SJCRH30 (cell line): Measurements from ENCODE around the gene ADIPOR1. TPM values are rescaled to one million over a fixed set of nuclear protein-coding genes. Genes with fewer than 3 reads are reported as not detected.

Source experiments
- DNase-seq, 2 experiments: peaks; one replicate each; pipeline ENCODE4 v3.0.0-alpha.2; 2015 to 2020
- H3K27ac ChIP-seq: fragments of 250-450 bp; sonication (Bioruptor Pico); 2 replicates; pipeline ENCODE4 v1.5.1; 2020; ENCODE audit warnings: mild to moderate bottlenecking, moderate library complexity
- H3K27me3 ChIP-seq: fragments of 250-450 bp; sonication (Bioruptor Pico); 2 replicates; pipeline ENCODE4 v1.5.1; 2020; ENCODE audit warnings: mild to moderate bottlenecking, moderate library complexity
- H3K36me3 ChIP-seq: fragments of 250-450 bp; sonication (Bioruptor Pico); 2 replicates; pipeline ENCODE4 v1.5.1; 2020; ENCODE audit warnings: mild to moderate bottlenecking, moderate library complexity
- H3K4me1 ChIP-seq: fragments of 250-450 bp; sonication (Bioruptor Pico); 2 replicates; pipeline ENCODE4 v1.5.1; 2020; ENCODE audit warnings: mild to moderate bottlenecking, moderate library complexity
- H3K4me3 ChIP-seq: fragments of 250-450 bp; sonication (Bioruptor Pico); 2 replicates; pipeline ENCODE4 v1.5.1; 2020; ENCODE audit warnings: mild to moderate bottlenecking, moderate library complexity
- H3K9me3 ChIP-seq: fragments of 250-450 bp; sonication (Bioruptor Pico); replicated peaks from 2 replicates; pipeline ENCODE4 v1.5.1; 2020; ENCODE audit warnings: mild to moderate bottlenecking, moderate library complexity
- total RNA-seq: library from RNA; depleted of rRNA; stranded (reverse); fragments of >200 nt; shearing (Covaris generic); gene quantifications from 2 replicates; pipeline ENCODE4 v1.2.3, GENCODE V29; 2014

ADIPOR1 gene
- total RNA-seq, 1 experiment from 2014 or later: 133 TPM

DNA sequence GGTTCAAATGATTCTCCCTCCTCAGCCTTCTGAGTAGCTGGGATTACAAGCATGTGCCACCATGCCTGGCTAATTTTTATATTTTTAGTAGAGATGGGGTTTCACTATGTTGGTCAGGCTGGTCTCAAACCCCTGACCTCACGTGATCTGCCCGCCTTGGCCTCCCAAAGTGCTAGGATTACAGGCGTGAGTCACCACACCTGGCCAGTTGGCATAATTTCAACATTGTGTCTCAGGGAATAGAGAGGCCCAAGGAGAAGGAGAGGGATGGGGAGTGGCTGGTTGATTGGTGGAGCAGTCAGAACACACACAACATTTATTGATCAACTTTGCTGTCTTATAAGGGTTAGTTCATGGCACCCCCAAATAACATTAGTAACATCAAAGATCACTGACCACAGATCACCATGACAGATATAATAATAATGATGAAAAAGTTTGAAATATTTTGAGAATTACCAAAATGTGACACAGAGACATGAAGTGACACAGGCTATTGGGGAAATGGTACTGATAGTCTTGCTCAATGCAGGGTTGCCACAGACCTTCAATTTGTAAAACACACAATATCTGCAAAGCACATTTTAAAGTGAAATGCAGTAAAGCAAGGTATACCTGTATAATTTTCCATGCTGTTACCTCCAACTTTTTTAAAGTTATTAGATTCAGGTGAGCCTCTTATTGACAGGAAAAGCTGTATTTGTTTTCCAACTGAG lies 24.8 kb upstream of the ADIPOR1 start:
- peak; percentile 52 to 64 for DNase-seq

DNA sequence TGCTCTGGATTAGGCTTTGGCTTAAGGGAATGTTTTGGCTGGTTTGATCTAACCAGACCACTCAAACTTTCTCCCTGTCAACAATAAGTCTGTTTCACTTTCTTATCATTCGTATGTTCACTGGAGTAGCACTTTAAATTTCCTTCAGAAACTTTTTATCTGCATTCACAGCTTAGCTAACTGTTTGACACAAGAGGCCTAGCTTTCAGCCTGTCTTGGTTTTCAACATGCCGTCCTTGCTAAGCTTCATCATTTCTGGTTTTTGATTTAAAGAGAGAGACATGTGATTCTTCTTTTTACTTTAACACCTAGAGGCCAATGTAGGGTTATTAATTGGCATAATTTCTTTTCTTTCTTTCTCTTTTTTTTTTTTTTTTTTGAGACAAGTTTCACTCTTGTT lies 23.8 kb upstream of the ADIPOR1 start:
- Histone ChIP-seq H3K27ac (no peak overlapping the region), H3K4me1 (no peaks in the 10 kb centered on the region), H3K27me3 (peaks cover 24% of the 10 kb centered on the region), H3K9me3 (no peaks in the 10 kb centered on the region), H3K4me3 (no peak overlapping the region), H3K36me3 (no peaks in the 10 kb centered on the region)
- no peak for DNase-seq

More for the DNA sequence above, 24.8 kb upstream of the ADIPOR1 start:
- H3K4me1 ChIP-seq: no peaks in the 10 kb centered on the region
- no peaks in the 10 kb centered on the region for H3K9me3 ChIP-seq
- H3K27me3 ChIP-seq: peaks cover 24% of the 10 kb centered on the region
- no peak overlapping the region for H3K4me3 ChIP-seq
- no peaks in the 10 kb centered on the region for H3K36me3 ChIP-seq
- H3K27ac ChIP-seq: no peak overlapping the region

DNA sequence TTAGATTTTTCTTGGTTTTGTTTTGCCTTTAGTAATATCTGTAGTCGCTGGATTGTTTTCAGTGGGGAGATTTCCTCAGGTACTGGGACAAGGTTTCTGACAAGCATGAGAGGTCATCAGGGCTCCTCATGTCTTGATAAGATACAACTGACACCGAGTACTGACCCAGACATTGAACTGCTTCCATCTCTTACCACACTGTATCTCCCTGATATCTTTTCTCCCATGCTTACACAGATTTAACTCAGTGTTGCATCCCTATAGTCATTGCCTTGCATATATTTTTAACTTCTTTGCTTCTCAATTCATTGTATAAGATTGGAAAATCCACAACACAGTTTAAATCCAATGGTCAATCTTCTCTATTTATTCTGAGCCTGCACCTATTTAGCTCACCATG lies 21.3 kb upstream of the ADIPOR1 start:
- no peak overlapping the region for H3K4me3 ChIP-seq
- peaks cover 24% of the 10 kb centered on the region for H3K27me3 ChIP-seq
- H3K27ac ChIP-seq: no peak overlapping the region
- no peaks in the 10 kb centered on the region for H3K4me1 ChIP-seq
- DNase-seq: no peak
- H3K9me3 ChIP-seq: no peaks in the 10 kb centered on the region
- no peaks in the 10 kb centered on the region for H3K36me3 ChIP-seq

DNA sequence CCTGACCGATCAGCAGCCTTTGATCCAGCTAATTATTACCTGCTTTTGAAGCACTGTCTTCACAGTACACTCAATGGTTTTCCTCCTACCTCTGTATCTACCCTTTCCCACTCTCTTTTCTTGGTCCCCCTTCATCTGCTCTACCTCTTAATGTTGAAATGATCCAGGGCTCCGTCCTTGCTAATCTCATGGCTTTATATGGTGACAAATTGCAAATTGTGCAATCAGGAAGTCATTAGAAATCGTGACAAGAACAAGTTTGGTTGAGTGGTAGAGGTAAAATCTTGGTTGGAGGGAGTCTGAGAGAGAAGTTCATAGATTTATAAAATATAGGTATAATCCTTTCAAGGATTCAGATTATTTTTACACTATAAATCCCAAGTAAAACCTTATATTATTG lies 18.5 kb upstream of the ADIPOR1 start:
- Histone ChIP-seq H3K4me3 (no peak overlapping the region), H3K27me3 (peaks cover 28% of the 10 kb centered on the region), H3K36me3 (no peaks in the 10 kb centered on the region), H3K4me1 (no peaks in the 10 kb centered on the region), H3K9me3 (no peaks in the 10 kb centered on the region), H3K27ac (no peak overlapping the region)
- DNase-seq: no peak

DNA sequence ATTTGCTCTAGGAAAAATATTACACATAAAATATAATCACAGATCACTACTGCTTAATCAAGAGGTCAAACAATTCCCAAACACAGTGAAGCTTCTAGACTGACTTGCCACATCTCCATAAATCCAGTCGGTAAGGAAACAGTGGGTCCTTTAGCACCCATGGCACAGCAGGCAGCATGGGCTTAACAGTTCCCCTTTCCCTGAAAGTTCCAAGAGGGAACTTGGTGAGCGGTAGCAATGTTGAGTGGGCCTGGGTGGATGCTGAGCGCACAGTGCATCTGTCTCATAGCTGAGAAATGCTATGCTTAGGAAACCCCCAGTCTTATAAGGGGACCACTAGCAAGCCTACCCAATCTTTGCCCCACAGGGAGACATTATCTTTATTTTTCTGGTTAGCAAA lies 16.7 kb upstream of the ADIPOR1 start:
- Histone ChIP-seq H3K27ac (no peak overlapping the region), H3K4me1 (no peaks in the 10 kb centered on the region), H3K9me3 (no peaks in the 10 kb centered on the region), H3K36me3 (no peaks in the 10 kb centered on the region), H3K4me3 (no peak overlapping the region), H3K27me3 (peaks cover 21% of the 10 kb centered on the region)
- DNase-seq: no peak

DNA sequence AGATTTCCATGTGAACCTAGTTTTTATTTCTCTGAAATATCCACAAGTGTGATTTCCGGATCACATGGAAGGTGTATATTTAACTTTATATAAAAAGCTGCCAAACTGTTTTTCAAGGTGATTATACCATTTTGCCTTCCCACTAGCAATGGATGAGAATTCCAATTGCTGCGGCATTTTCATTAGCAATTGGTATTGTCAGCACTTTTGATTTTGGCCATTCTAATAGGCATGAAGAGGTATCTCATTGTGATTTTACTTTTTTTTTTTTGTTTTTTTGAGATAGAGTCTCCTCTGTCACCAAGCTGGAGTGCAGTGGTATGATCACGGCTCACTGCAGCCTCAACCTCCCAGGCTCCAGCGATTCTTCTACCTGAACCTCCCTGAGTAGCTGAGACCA lies 13.9 kb upstream of the ADIPOR1 start:
- Histone ChIP-seq H3K27me3 (peaks cover 7% of the 10 kb centered on the region; the same call in 1 of the 2 replicates), H3K4me3 (no peak overlapping the region), H3K9me3 (no peaks in the 10 kb centered on the region), H3K27ac (no peak overlapping the region), H3K4me1 (peaks cover 3% of the 10 kb centered on the region; the same call in 1 of the 2 replicates), H3K36me3 (no peaks in the 10 kb centered on the region)
- DNase-seq: no peak

DNA sequence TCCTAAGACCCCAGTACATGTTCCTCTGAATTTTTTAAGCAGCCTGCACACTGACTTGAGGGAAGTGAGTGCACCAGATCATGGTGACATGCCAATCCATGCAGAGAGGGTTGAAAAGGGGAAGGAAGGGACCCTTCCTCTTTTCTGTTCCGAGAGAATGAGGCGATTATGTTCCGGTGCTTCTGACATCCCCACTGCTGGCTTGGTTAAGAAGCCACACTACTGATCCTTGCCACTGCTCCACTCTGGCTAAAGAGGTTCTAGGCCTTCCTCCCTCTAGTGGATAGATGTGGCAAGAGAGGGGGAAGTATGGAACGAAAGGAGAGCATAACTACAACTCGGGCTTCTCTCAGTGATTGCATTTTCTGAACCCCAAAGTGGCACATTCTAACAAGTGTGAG lies 10.8 kb upstream of the ADIPOR1 start:
- DNase-seq: peak; percentile 64 to 84
- peaks cover 2% of the 10 kb centered on the region for H3K36me3 ChIP-seq
- no peaks in the 10 kb centered on the region for H3K9me3 ChIP-seq
- H3K27me3 ChIP-seq: no peaks in the 10 kb centered on the region
- H3K27ac ChIP-seq: no peak overlapping the region
- H3K4me1 ChIP-seq: peaks cover 25% of the 10 kb centered on the region
- no peak overlapping the region for H3K4me3 ChIP-seq

DNA sequence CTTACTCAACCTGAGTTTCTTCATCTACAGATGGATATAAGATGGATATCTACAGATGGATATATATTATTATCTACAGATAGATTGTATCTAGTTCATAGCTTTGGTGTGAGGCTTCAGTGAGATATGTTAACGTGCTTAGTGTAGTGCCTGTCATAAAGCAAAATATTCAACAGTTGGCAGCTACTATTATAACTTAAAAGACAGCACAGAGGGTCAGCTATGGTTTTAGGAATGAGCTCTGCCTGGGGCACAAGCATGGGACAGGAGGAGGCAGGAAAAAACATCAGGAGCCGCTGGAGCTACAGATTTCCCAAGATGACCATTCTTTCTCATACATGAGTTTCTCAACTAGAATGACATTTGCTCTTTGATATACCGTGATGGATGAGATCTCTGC lies 10.2 kb upstream of the ADIPOR1 start:
- Histone ChIP-seq H3K36me3 (peaks cover 7% of the 10 kb centered on the region), H3K27me3 (no peaks in the 10 kb centered on the region), H3K4me3 (peak overlapping the region; percentile 97), H3K9me3 (no peaks in the 10 kb centered on the region), H3K4me1 (peaks cover 30% of the 10 kb centered on the region), H3K27ac (no peak overlapping the region)
- no peak for DNase-seq

DNA sequence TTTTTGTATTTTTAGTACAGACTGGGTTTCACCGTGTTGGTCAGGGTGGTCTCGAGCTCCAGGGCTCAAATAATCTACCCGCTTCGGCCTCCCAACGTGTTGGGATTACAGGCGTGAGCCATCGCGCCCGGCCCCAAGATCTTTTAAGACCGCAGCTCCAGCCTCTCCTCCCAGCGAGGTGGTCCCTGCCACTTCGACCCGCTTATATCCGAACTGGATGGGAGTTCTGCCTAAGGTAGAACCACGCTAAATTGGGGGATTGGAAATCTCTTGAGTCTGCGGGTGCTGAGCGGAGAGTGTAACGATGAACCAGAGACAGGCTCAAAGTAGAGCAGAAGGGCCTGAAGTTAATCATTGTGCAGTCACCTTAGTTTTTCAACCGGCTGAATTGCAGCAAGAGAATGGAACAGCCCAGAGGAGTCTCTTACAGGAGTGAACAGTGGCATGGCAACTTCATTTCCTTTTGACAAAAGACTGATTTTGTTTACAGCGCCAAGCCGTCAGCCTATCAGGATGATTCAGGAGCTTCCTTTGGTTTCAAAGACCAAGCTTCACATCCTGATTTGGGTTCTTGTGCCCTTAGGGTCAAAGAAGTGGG lies 9.7 kb upstream of the ADIPOR1 start:
- DNase-seq: peak in 1 of 2 experiments; percentile 47
- H3K27ac ChIP-seq: peak overlapping the region; percentile 34; the same call in 1 of the 2 replicates
- H3K36me3 ChIP-seq: peaks cover 13% of the 10 kb centered on the region
- peaks cover 33% of the 10 kb centered on the region for H3K4me1 ChIP-seq
- no peaks in the 10 kb centered on the region for H3K27me3 ChIP-seq
- H3K4me3 ChIP-seq: peak overlapping the region; percentile 97
- no peaks in the 10 kb centered on the region for H3K9me3 ChIP-seq

DNA sequence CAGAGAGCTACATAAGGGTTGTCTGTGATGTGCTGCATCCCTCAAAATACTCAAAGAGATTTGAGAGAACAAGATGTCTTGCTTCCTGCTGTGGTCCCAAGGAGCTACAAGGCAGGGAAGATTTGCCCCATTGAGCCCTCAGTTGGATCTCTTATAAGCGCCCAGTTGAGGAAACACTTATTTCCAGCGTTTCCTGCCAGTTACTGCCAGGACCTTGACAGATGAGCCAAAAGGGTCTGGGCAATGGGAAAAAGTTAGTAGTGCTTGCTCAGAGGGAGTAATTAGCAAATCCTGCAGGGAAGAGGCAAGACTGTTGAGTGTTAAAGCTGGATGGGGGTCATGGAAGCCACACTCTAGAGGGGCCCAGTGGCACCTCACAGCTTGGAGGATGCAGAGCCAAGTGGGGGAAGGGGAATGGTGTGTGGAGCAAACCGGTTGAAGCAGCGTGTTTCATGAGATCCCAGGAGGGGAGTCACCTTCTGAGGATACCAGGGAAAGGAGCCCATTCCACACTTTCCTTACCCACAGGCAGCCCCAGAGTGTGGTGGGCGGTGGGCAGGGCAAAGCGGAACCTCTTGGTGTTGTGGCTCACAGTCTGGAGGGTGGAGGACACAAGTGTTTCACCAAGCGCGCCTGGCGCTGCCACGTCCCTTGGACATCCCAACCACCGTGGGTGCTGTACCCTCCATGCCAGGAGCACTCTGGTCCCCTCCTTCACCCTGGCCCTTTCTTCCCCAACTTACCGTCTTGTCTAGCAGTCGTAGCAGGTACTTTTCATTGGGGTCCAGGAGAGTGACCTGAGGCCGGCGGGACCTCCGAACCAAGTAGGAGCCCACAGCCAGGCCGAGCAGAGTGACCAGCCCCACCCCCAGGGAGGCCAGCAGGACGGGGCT lies 8.1 kb upstream of the ADIPOR1 start:
- Histone ChIP-seq H3K27ac (peak overlapping the region; percentile 84), H3K36me3 (peaks cover 25% of the 10 kb centered on the region)
- DNase-seq: peak in 1 of 2 experiments; percentile 17

DNA sequence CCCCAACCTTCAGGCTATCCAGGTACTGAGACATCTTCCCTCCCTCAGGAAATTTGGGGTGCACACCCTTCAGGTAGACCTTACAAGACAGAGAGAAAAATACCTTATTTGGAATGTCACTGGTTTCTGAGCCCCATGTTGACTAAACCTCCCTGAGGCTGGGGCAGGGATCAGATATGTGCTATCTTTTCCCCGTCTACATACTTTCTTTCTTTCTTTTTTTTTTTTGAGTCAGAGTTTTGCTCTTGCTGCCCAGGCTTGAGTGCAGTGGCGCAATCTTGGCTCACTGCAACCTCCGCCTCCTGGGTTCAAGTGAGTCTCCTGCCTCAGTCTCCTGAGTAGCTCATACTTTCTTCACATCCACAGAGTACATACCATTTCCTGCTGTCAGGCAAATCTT lies 7.3 kb upstream of the ADIPOR1 start:
- H3K4me1 ChIP-seq: peaks cover 48% of the 10 kb centered on the region
- peak overlapping the region; percentile 84 for H3K27ac ChIP-seq
- H3K9me3 ChIP-seq: no peaks in the 10 kb centered on the region
- H3K36me3 ChIP-seq: peaks cover 25% of the 10 kb centered on the region
- no peak for DNase-seq
- H3K27me3 ChIP-seq: no peaks in the 10 kb centered on the region
- no peak overlapping the region; the same call in 1 of the 2 replicates for H3K4me3 ChIP-seq

More for the DNA sequence above, 8.1 kb upstream of the ADIPOR1 start:
- Histone ChIP-seq H3K27me3 (no peaks in the 10 kb centered on the region), H3K9me3 (no peaks in the 10 kb centered on the region), H3K4me3 (peak overlapping the region; percentile 97), H3K4me1 (peaks cover 43% of the 10 kb centered on the region)

DNA sequence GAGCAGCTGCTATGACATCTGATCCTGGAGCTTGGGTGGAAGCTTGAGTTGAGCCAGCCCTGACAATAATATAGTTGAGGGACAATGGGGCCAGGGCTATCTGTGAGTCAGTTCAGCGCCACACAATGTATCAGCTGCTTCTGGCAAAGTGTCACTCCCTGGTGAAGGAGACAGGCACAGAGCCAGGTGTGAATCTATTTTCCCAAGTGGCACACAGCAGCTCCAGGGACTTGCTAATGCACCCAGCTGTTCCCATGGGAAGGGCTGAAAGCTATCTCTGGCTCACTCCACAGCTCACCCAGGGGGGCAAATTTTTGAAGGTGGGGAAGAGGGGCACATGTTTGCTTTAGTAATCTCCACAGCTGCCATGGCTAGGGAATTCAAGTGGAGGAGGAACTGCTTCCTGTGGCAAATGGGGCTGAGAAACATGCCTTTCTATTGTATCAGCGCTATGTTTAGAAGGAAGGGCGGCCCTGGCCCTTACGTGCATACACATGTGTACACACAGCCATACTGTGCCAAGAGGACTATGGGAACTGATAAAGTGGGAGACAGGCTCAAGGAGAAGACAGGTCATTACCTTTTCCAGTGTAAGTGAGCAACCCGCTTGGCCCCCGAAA lies 6.8 kb upstream of the ADIPOR1 start:
- Histone ChIP-seq H3K36me3 (peaks cover 25% of the 10 kb centered on the region), H3K9me3 (no peaks in the 10 kb centered on the region), H3K27me3 (no peaks in the 10 kb centered on the region), H3K4me3 (no peak overlapping the region), H3K27ac (peak overlapping the region; percentile 84), H3K4me1 (peaks cover 49% of the 10 kb centered on the region)
- DNase-seq: peak; percentile 99

DNA sequence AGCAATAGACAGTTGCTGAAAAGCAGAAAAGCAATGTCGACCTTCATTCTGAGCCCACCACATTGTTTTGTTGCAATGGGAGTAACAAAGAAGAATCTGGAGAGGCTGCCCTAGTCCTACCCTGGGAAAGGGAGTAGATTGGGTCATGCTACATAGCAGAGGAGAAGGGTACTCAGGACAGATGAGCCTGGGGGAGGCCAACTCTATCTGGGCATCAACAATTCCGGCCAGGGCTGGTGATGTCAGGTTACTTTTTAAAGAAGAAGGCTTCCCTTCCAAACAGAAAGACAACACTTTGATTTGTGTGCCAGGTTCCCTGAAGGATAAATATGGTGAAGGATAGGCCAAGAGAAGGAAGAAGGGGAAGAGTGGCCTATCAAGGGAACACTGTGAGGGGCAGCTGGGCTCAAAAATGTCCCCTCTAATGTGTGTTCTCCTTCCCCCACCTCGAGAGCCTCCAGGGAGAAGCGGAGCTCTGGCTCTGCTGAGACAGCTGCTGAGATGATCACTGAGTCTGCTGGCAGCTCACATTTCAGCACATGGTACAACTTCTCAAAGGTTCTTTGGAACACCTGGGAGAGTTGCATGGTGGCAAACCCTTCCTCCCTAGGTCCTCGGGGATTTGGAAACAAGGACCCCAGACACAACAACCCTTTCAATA lies 3.2 kb upstream of the ADIPOR1 start:
- Histone ChIP-seq H3K4me1 (peaks cover 69% of the 10 kb centered on the region), H3K27ac (peak overlapping the region; percentile 14), H3K9me3 (no peaks in the 10 kb centered on the region), H3K4me3 (no peak overlapping the region), H3K27me3 (no peaks in the 10 kb centered on the region), H3K36me3 (peaks cover 25% of the 10 kb centered on the region)
- DNase-seq: peak; percentile 60 to 77

DNA sequence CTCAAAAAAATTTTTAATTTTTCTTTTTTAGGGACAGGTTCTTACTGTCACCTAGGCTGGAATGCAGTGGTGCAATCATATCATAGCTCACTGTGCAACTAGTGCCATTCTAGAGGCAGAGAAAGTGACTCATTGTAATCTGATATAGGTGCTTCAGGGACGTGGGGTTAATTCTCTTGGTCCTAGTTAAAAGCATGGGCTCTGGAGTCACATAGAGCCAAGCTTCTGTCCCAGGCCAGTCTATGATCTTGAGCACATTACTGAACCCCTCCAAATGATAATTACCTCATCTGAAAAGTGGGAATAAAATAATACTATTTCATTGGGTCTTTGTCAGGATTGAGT lies 1.1 kb upstream of the ADIPOR1 start:
- H3K27me3 ChIP-seq: no peaks in the 10 kb centered on the region
- no peaks in the 10 kb centered on the region for H3K9me3 ChIP-seq
- peak overlapping the region; percentile 17; the same call in 1 of the 2 replicates for H3K27ac ChIP-seq
- peaks cover 30% of the 10 kb centered on the region for H3K36me3 ChIP-seq
- no peak overlapping the region for H3K4me3 ChIP-seq
- H3K4me1 ChIP-seq: peaks cover 52% of the 10 kb centered on the region
- DNase-seq: peak; percentile 47 to 79
